MM.1S (cell line): Measurements from ENCODE around the gene RANBP1.

Source experiments
- CTCF ChIP-seq: fragments of 300-600 bp; sonication (generic); IDR thresholded peaks from 2 replicates; pipeline ENCODE4 v1.5.1; 2016; ENCODE audit warnings: antibody characterized with exemption, low read length, mixed read lengths
- EZH2 ChIP-seq: fragments of 300-600 bp; sonication (generic); optimal IDR thresholded peaks from 2 replicates; pipeline ENCODE3; 2017; ENCODE audit warnings: low read depth, mild to moderate bottlenecking, antibody characterized with exemption, low read length, mixed read lengths

- no peak for TF ChIP-seq CTCF
- TF ChIP-seq EZH2 = no peak
Observed at GRCh38 chr22:20087319-20088262, 28.3 kb upstream of the RANBP1 start.
